NCI-H524 (cell line): ENCODE measurements around the gene SVIL.

Experiments used
- DNase-seq, 2 experiments: peaks; one replicate each; lab custom pipeline; 2025; lab: John Stamatoyannopoulos, UW

SVIL gene

GRCh38 chr10:29411666-29412315 is 223.0 kb downstream of the SVIL start:
- no peak for DNase-seq

GRCh38 chr10:29409241-29410054 is 225.3 kb downstream of the SVIL start:
- peak in 1 of 2 experiments; percentile 47 for DNase-seq

- DNase-seq: no peak
Observed at GRCh38 chr10:29408847-29409240, 225.9 kb downstream of the SVIL start.
